ENCODE data around the gene COMMD9.

The COMMD9 gene

DNA sequence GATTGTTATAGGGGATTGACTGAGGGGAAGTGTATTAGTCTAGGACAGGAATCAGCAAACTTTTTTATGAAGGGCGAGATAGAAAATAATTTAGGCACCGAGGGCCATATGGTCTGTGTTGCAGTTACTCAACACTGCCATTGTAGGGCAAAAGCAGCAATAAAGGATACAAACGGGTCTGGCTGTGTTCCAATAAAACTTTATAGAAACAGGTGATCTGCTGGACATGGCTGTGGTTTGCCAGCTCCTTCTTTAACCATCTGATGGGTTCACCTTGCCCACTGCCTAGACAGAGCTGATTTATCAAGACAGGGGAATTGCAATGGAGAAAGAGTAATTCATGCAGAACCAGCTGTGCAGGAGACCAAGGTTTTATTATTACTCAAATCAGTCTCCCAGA lies 26.8 kb upstream of the COMMD9 start:
- H3K27ac ChIP-seq (ENCODE audit: low read depth, low read length) = no peak overlapping the region
- peaks cover 0 to 46% (median 18%) of the 10 kb centered on the region in 5 donors for H3K4me1 ChIP-seq (ENCODE audit: control insufficient read depth in 5 of 5, insufficient read depth in 5 of 5, low read length in 5 of 5)

DNA sequence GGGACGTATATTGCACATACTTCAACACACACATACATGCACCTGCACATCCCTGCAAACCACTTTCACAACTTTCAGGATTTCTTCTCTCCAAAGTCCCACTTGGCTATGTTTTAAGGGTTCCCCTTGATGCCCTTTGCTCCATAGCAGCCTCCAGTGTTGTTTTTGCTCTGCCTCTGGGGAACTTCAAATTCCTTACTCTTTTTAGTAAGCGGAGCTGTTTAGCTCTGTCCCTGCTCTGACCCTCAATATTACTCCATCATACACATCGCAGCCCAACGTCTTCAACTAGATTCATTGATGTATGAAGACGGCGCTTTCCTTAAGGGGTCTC lies 25.2 kb upstream of the COMMD9 start:
- no peak overlapping the region for H3K27ac ChIP-seq (ENCODE audit: low read depth, low read length)
- H3K9ac ChIP-seq (ENCODE audit: low read length in 5 of 5) = no peak overlapping the region
- H3K4me3 ChIP-seq (ENCODE audit: low read depth in 1 of 5, low read length in 5 of 5) = no peak overlapping the region
- H3K36me3 ChIP-seq (ENCODE audit: control insufficient read depth in 5 of 5, insufficient read depth in 5 of 5, low read length in 5 of 5) = peaks cover 0 to 2% (median 0%) of the 10 kb centered on the region in 5 donors
- H3K9me3 ChIP-seq (ENCODE audit: control insufficient read depth in 5 of 5, low read length in 5 of 5) = no peaks in the 10 kb centered on the region
- H3K27me3 ChIP-seq (ENCODE audit: control insufficient read depth in 5 of 5, insufficient read depth in 4 of 5, low read length in 5 of 5) = no peaks in the 10 kb centered on the region
- peaks cover 0 to 46% (median 18%) of the 10 kb centered on the region in 5 donors for H3K4me1 ChIP-seq (ENCODE audit: control insufficient read depth in 5 of 5, insufficient read depth in 5 of 5, low read length in 5 of 5)

More for the DNA sequence above, 26.8 kb upstream of the COMMD9 start:
- H3K36me3 ChIP-seq (ENCODE audit: control insufficient read depth in 5 of 5, insufficient read depth in 5 of 5, low read length in 5 of 5) = no peaks in the 10 kb centered on the region
- no peaks in the 10 kb centered on the region for H3K9me3 ChIP-seq (ENCODE audit: control insufficient read depth in 5 of 5, low read length in 5 of 5)
- H3K4me3 ChIP-seq (ENCODE audit: low read depth in 1 of 5, low read length in 5 of 5) = no peak overlapping the region
- no peaks in the 10 kb centered on the region for H3K27me3 ChIP-seq (ENCODE audit: control insufficient read depth in 5 of 5, insufficient read depth in 4 of 5, low read length in 5 of 5)
- H3K9ac ChIP-seq (ENCODE audit: low read length in 5 of 5) = no peak overlapping the region

DNA sequence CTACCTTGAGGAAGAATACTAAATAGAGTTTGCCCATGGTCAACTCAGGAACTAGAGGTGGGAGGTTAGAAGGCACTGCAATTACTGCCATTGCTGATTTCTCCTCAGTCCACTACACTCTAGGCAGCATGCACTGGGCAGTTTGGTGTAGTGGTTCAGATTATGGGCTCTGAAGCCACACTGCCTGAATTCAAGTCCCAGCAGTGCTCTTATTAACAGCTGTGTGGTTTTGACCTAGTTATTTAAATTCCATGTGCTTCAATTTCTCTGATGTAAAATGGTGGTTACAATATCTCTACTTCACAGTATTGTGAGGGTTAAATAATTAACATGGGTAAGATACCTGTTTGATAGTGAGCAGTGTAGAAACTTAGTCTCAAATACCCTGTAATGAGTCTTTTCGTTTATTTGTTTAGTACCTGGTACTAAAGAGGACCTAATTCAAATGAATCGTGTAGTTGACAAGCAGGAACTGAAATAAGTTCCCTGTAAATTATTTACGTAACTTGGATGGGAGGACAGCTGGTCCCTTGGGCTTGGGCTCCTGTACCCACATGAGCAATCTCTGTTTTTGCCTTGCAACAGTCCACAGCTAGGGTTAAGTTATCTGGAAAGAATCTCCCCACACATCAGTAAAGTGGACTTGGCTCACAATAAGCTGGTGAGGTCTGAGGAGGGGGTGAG lies 24.7 kb upstream of the COMMD9 start:
- Histone ChIP-seq H3K9ac (ENCODE audit: low read length in 5 of 5) (no peak overlapping the region), H3K27ac (ENCODE audit: low read depth, low read length) (peak overlapping the region; percentile 21), H3K27me3 (ENCODE audit: control insufficient read depth in 5 of 5, insufficient read depth in 4 of 5, low read length in 5 of 5) (no peaks in the 10 kb centered on the region), H3K9me3 (ENCODE audit: control insufficient read depth in 5 of 5, low read length in 5 of 5) (no peaks in the 10 kb centered on the region), H3K4me3 (ENCODE audit: low read depth in 1 of 5, low read length in 5 of 5) (no peak overlapping the region), H3K36me3 (ENCODE audit: control insufficient read depth in 5 of 5, insufficient read depth in 5 of 5, low read length in 5 of 5) (peaks cover 0 to 2% (median 0%) of the 10 kb centered on the region in 5 donors), H3K4me1 (ENCODE audit: control insufficient read depth in 5 of 5, insufficient read depth in 5 of 5, low read length in 5 of 5) (peaks cover 0 to 50% (median 21%) of the 10 kb centered on the region in 5 donors)

DNA sequence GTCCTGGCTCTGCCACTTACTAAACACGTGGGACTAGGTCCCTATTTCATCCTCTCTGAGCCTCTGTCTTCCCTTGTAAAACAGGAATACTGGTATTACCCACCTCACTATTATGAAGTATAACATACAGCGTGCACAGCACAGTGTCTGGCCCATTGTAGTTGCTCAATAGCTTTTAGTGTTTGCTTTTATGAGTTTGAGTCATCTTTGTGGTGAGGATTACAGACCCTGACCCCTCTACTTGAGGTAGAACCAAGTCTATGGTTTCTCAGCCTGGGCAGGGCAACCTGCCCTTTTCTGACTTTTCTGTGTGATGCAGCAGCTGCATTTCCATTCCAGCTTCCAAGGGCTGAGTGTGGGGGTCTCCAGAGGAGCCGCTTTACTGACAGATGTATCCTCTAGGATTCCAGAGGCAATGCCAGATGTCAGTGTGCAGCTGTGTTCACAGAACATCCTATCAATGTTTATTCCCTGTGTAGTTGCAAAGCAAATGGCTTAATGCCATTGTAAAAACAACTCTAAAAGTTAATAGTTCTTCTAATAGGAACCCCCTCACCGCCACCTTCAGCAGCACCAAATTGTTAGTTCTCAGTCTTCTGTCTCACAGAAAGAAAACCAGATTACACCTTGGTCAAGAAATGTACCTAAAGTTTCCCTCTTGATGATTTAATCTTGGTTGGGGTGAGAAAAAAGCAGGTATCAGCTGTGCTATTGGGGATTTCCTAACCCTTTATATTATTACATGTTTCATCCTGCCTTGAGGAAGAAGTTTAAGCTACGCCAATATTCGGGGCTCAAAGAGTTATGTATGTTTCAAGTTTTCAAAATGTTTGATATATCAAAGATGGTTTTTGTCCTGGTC lies 23.6 kb upstream of the COMMD9 start:
- Histone ChIP-seq H3K27ac (ENCODE audit: low read depth, low read length) (peak overlapping the region; percentile 21), H3K9me3 (ENCODE audit: control insufficient read depth in 5 of 5, low read length in 5 of 5) (no peaks in the 10 kb centered on the region), H3K36me3 (ENCODE audit: control insufficient read depth in 5 of 5, insufficient read depth in 5 of 5, low read length in 5 of 5) (peaks cover 0 to 2% (median 0%) of the 10 kb centered on the region in 5 donors), H3K27me3 (ENCODE audit: control insufficient read depth in 5 of 5, insufficient read depth in 4 of 5, low read length in 5 of 5) (no peaks in the 10 kb centered on the region), H3K4me1 (ENCODE audit: control insufficient read depth in 5 of 5, insufficient read depth in 5 of 5, low read length in 5 of 5) (peaks cover 0 to 53% (median 27%) of the 10 kb centered on the region in 5 donors), H3K9ac (ENCODE audit: low read length in 5 of 5) (no peak overlapping the region), H3K4me3 (ENCODE audit: low read depth in 1 of 5, low read length in 5 of 5) (no peak overlapping the region)

DNA sequence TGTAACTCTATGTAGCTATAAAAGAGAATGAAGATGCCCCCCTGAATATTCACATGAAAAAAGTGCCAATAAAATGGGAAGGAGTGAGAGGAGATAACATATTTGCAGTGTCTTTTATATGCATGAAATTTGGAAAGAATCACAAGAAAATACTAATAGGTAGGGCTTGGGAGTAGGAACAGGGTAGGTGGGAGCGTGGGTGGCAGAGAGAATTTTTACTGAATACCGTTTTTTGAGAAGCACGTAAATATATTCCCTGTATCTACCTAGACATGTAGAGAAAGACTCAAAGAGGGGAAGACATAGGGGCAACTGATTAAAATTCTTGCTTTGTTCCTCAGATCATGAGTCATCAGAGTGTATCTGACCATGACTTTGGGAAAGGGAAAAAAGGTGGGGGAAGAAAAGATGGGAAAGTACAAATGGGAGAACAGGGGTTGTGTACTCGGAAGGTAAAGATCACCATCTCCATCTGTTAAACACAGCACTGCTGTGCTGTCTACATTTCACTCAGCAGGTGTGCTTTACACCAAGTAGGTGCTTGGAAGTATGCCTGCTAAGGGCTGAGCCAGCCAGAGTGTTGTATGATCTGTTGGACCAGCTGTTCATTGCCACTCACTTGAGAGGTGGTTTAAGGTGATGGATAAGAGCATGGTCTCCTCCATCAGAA lies 22.8 kb upstream of the COMMD9 start:
- no peaks in the 10 kb centered on the region for H3K9me3 ChIP-seq (ENCODE audit: control insufficient read depth in 5 of 5, low read length in 5 of 5)
- H3K36me3 ChIP-seq (ENCODE audit: control insufficient read depth in 5 of 5, insufficient read depth in 5 of 5, low read length in 5 of 5) = peaks cover 0 to 2% (median 0%) of the 10 kb centered on the region in 5 donors
- no peaks in the 10 kb centered on the region for H3K27me3 ChIP-seq (ENCODE audit: control insufficient read depth in 5 of 5, insufficient read depth in 4 of 5, low read length in 5 of 5)
- H3K4me1 ChIP-seq (ENCODE audit: control insufficient read depth in 5 of 5, insufficient read depth in 5 of 5, low read length in 5 of 5) = peaks cover 0 to 61% (median 33%) of the 10 kb centered on the region in 5 donors
- no peak overlapping the region for H3K4me3 ChIP-seq (ENCODE audit: low read depth in 1 of 5, low read length in 5 of 5)
- H3K27ac ChIP-seq (ENCODE audit: low read depth, low read length) = no peak overlapping the region
- H3K9ac ChIP-seq (ENCODE audit: low read length in 5 of 5) = no peak overlapping the region

DNA sequence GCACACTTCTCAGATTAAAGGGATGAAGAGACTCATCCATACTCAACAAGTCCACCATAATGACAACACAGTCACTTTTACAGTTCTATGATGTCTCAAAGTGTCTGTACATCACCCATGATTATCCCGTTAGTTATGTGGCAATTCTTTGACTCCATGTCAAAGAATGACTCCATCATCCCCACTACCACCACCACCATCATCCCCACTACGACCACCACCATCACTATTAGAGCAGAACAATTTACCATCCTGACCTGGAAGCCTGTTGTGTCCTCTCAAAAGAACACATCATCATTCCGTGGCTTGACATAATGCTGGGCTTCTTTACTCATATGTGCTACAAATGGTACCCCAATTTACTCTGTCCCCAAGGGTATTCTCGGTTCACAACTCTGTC lies 20.6 kb upstream of the COMMD9 start:
- Histone ChIP-seq H3K27me3 (ENCODE audit: control insufficient read depth in 5 of 5, insufficient read depth in 4 of 5, low read length in 5 of 5) (no peaks in the 10 kb centered on the region), H3K9ac (ENCODE audit: low read length in 5 of 5) (no peak overlapping the region), H3K9me3 (ENCODE audit: control insufficient read depth in 5 of 5, low read length in 5 of 5) (no peaks in the 10 kb centered on the region), H3K4me3 (ENCODE audit: low read depth in 1 of 5, low read length in 5 of 5) (no peak overlapping the region), H3K36me3 (ENCODE audit: control insufficient read depth in 5 of 5, insufficient read depth in 5 of 5, low read length in 5 of 5) (peaks cover 0 to 2% (median 0%) of the 10 kb centered on the region in 5 donors), H3K4me1 (ENCODE audit: control insufficient read depth in 5 of 5, insufficient read depth in 5 of 5, low read length in 5 of 5) (peaks cover 0 to 50% (median 35%) of the 10 kb centered on the region in 5 donors), H3K27ac (ENCODE audit: low read depth, low read length) (no peak overlapping the region)

DNA sequence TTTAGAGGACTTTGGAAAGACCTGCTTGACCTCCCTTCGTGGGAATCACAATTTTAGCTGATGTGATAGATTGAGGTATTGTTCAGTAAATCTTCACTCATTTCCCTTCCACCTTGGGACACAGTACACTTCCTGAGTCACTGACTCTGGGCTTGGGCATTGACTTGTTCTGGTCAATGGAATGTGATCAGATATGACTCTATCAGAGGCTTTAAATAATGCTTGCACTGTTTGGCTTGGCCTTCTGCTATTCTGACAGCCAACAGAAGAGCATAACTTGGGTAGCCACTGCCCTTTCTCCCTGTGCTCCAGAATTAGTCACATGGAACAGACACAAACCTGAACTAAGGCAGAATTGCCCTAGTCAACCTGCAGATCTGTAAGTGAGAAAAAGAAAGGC lies 19.4 kb upstream of the COMMD9 start:
- peaks cover 2 to 49% (median 34%) of the 10 kb centered on the region in 5 donors for H3K4me1 ChIP-seq (ENCODE audit: control insufficient read depth in 5 of 5, insufficient read depth in 5 of 5, low read length in 5 of 5)
- H3K36me3 ChIP-seq (ENCODE audit: control insufficient read depth in 5 of 5, insufficient read depth in 5 of 5, low read length in 5 of 5) = peaks cover 0 to 2% (median 0%) of the 10 kb centered on the region in 5 donors
- H3K9me3 ChIP-seq (ENCODE audit: control insufficient read depth in 5 of 5, low read length in 5 of 5) = no peaks in the 10 kb centered on the region
- no peak overlapping the region for H3K9ac ChIP-seq (ENCODE audit: low read length in 5 of 5)
- H3K4me3 ChIP-seq (ENCODE audit: low read depth in 1 of 5, low read length in 5 of 5) = no peak overlapping the region
- H3K27ac ChIP-seq (ENCODE audit: low read depth, low read length) = peak overlapping the region; percentile 38
- no peaks in the 10 kb centered on the region for H3K27me3 ChIP-seq (ENCODE audit: control insufficient read depth in 5 of 5, insufficient read depth in 4 of 5, low read length in 5 of 5)

DNA sequence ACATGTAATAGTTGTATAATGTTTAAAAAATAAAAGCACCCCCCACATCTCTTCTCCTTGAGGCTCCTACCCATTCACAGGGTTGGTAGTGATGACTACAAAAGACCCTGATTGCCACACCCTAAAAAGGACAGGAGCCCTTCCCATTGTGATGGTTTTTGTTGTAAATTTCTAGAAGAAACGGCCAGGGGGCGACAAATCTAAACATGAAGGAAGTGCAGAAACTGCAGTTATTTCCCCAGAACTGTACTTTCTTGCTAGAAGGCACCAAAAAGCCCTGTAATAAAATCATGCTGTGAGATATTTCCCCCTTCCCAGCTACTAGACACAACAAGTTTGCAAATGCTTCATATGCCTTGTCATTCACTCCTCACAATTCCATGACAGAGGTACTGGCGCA lies 17.7 kb upstream of the COMMD9 start:
- Histone ChIP-seq H3K9ac (ENCODE audit: low read length in 5 of 5) (no peak overlapping the region), H3K27ac (ENCODE audit: low read depth, low read length) (no peak overlapping the region), H3K9me3 (ENCODE audit: control insufficient read depth in 5 of 5, low read length in 5 of 5) (no peaks in the 10 kb centered on the region), H3K27me3 (ENCODE audit: control insufficient read depth in 5 of 5, insufficient read depth in 4 of 5, low read length in 5 of 5) (no peaks in the 10 kb centered on the region), H3K4me1 (ENCODE audit: control insufficient read depth in 5 of 5, insufficient read depth in 5 of 5, low read length in 5 of 5) (peaks cover 2 to 48% (median 35%) of the 10 kb centered on the region in 5 donors), H3K36me3 (ENCODE audit: control insufficient read depth in 5 of 5, insufficient read depth in 5 of 5, low read length in 5 of 5) (peaks cover 0 to 2% (median 0%) of the 10 kb centered on the region in 5 donors), H3K4me3 (ENCODE audit: low read depth in 1 of 5, low read length in 5 of 5) (no peak overlapping the region)

DNA sequence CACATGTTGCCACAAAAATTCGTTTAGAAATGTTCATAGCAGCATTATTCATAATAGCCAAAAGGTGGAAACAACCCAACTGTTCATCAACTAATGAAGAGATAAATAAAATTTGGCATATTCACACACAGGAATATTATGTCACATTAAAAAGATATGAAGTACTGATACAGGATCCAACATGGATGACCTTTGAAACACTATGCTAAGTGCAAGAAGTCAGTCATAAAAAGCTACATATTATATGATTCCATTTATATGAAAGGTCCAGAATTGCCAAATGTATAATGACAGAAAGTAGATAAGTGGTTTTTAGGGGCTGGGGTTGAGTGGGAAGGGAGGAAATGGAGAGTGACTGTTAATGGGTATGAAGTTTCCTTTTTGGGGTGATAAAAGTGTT lies 15.8 kb upstream of the COMMD9 start:
- Histone ChIP-seq H3K27me3 (ENCODE audit: control insufficient read depth in 5 of 5, insufficient read depth in 4 of 5, low read length in 5 of 5) (no peaks in the 10 kb centered on the region), H3K4me3 (ENCODE audit: low read depth in 1 of 5, low read length in 5 of 5) (no peak overlapping the region), H3K9ac (ENCODE audit: low read length in 5 of 5) (no peak overlapping the region), H3K4me1 (ENCODE audit: control insufficient read depth in 5 of 5, insufficient read depth in 5 of 5, low read length in 5 of 5) (peaks cover 5 to 64% (median 51%) of the 10 kb centered on the region in 5 donors), H3K36me3 (ENCODE audit: control insufficient read depth in 5 of 5, insufficient read depth in 5 of 5, low read length in 5 of 5) (peaks cover 0 to 2% (median 0%) of the 10 kb centered on the region in 5 donors), H3K27ac (ENCODE audit: low read depth, low read length) (no peak overlapping the region), H3K9me3 (ENCODE audit: control insufficient read depth in 5 of 5, low read length in 5 of 5) (no peaks in the 10 kb centered on the region)

DNA sequence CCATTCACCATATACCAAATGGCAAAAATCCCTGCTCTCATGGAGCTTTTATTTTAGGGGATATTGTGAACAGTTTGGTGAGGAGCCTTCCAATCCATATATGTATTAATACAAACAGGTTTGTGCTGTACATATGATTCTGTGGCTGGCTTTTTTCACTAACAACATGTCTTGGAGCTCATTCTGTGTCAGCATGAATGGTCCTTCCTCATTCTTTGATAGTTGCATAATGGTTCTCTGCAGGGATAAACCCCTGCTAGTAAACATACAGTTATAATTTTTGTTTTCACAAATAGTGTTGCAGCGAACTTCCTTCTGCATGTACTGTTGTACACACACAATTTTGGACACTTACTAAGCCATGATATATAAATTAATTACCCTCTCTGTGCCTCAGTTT lies 15.1 kb upstream of the COMMD9 start:
- Histone ChIP-seq H3K36me3 (ENCODE audit: control insufficient read depth in 5 of 5, insufficient read depth in 5 of 5, low read length in 5 of 5) (no peaks in the 10 kb centered on the region), H3K4me3 (ENCODE audit: low read depth in 1 of 5, low read length in 5 of 5) (no peak overlapping the region), H3K9me3 (ENCODE audit: control insufficient read depth in 5 of 5, low read length in 5 of 5) (no peaks in the 10 kb centered on the region), H3K9ac (ENCODE audit: low read length in 5 of 5) (no peak overlapping the region), H3K4me1 (ENCODE audit: control insufficient read depth in 5 of 5, insufficient read depth in 5 of 5, low read length in 5 of 5) (peaks cover 5 to 66% (median 53%) of the 10 kb centered on the region in 5 donors), H3K27me3 (ENCODE audit: control insufficient read depth in 5 of 5, insufficient read depth in 4 of 5, low read length in 5 of 5) (no peaks in the 10 kb centered on the region), H3K27ac (ENCODE audit: low read depth, low read length) (no peak overlapping the region)

Measured in subcutaneous abdominal adipose tissue (tissue), 5 donors.